ENCODE data around the gene OR2V2.

GRCh38 chr5:181124526-181124925 lies 22.9 kb upstream of the OR2V2 start:
- TF ChIP-seq CTCF (IDR thresholded peaks at IDR 0.05) (no peak), POLR2A (IDR thresholded peaks at IDR 0.05) (no peak)
